ENCODE results near the gene LRMDA.

The LRMDA gene

GRCh38 chr10:75959209-75959608 lies 527.8 kb downstream of the LRMDA start:
- H3K36me3 ChIP-seq (ENCODE audit: control insufficient read depth in 2 of 2, insufficient read depth in 1 of 2, low read length in 2 of 2), result no peaks in the 10 kb centered on the region
- CTCF ChIA-PET, result interaction anchor here (1.4 to 1.6 kb wide), 2 partner anchors 345 to 560 kb away, joined by 4 read pairs; no protein-coding TSS in a partner anchor
- H3K4me3 ChIP-seq (ENCODE audit: low read depth, low read length), result no peak overlapping the region
- H3K9me3 ChIP-seq (ENCODE audit: control insufficient read depth, insufficient read depth, low read depth, low read length), result no peaks in the 10 kb centered on the region
- H3K27ac ChIP-seq (ENCODE audit: extremely low read depth, low read depth, low read length), result no peak overlapping the region
- no peak for TF ChIP-seq GLI2 (tag by site-specific recombination; IDR thresholded peaks at IDR 0.05; ENCODE audit: borderline replicate concordance, low read depth)
- POLR2A ChIA-PET, result no interaction called here
- no peaks in the 10 kb centered on the region for H3K4me1 ChIP-seq (ENCODE audit: control insufficient read depth, insufficient read depth, low read length)

GRCh38 chr10:75959912-75960311 lies 528.5 kb downstream of the LRMDA start:
- POLR2A ChIA-PET, result no interaction called here
- H3K9me3 ChIP-seq (ENCODE audit: control insufficient read depth, insufficient read depth, low read depth, low read length), result no peaks in the 10 kb centered on the region
- CTCF ChIA-PET, result interaction anchor here (1.2 to 1.4 kb wide), 2 partner anchors 33 to 561 kb away, joined by 3 to 4 read pairs; no protein-coding TSS in a partner anchor
- no peak overlapping the region for H3K27ac ChIP-seq (ENCODE audit: extremely low read depth, low read depth, low read length)
- TF ChIP-seq ZNF114 (tag by site-specific recombination; IDR thresholded peaks at IDR 0.05) (no peak), ZNF239 (tag by site-specific recombination; IDR thresholded peaks at IDR 0.05) (no peak), ZNF548 (tag by site-specific recombination; IDR thresholded peaks at IDR 0.05) (no peak), ZNF394 (tag by site-specific recombination; IDR thresholded peaks at IDR 0.05; ENCODE audit: borderline replicate concordance) (no peak), ZNF292 (tag by site-specific recombination; IDR thresholded peaks at IDR 0.05; ENCODE audit: borderline replicate concordance, low read depth) (no peak), ZSCAN23 (tag by site-specific recombination; IDR thresholded peaks at IDR 0.05) (no peak), ZNF677 (tag by site-specific recombination; IDR thresholded peaks at IDR 0.05) (no peak), ZNF561 (tag by site-specific recombination; IDR thresholded peaks at IDR 0.05; ENCODE audit: borderline replicate concordance) (no peak), HOXC10 (CRISPR knock-in tag; IDR thresholded peaks at IDR 0.05) (no peak), ZNF704 (tag by site-specific recombination; IDR thresholded peaks at IDR 0.05) (no peak), FEZF1 (tag by site-specific recombination; IDR thresholded peaks at IDR 0.05) (no peak)
- no peaks in the 10 kb centered on the region for H3K4me1 ChIP-seq (ENCODE audit: control insufficient read depth, insufficient read depth, low read length)
- H3K36me3 ChIP-seq (ENCODE audit: control insufficient read depth in 2 of 2, insufficient read depth in 1 of 2, low read length in 2 of 2), result no peaks in the 10 kb centered on the region
- H3K4me3 ChIP-seq (ENCODE audit: low read depth, low read length), result no peak overlapping the region

- Histone ChIP-seq H3K36me3 (ENCODE audit: control insufficient read depth in 2 of 2, insufficient read depth in 1 of 2, low read length in 2 of 2) (no peaks in the 10 kb centered on the region), H3K4me3 (ENCODE audit: low read depth, low read length) (no peak overlapping the region), H3K27ac (ENCODE audit: extremely low read depth, low read depth, low read length) (no peak overlapping the region), H3K4me1 (ENCODE audit: control insufficient read depth, insufficient read depth, low read length) (0 out of 2 replicates have a peak, but pooled peaks cover 4% of the 10 kb centered on the region), H3K9me3 (ENCODE audit: control insufficient read depth, insufficient read depth, low read depth, low read length) (no peaks in the 10 kb centered on the region)
- POLR2A ChIA-PET, result no interaction called here
- CTCF ChIA-PET, result no interaction called here
- no peak for TF ChIP-seq ZNF701 (tag by site-specific recombination; IDR thresholded peaks at IDR 0.05)
- no peak for TF ChIP-seq ZBTB17 (tag by site-specific recombination; IDR thresholded peaks at IDR 0.05)
- no peak for TF ChIP-seq HOXC10 (CRISPR knock-in tag; IDR thresholded peaks at IDR 0.05)
- no peak for TF ChIP-seq ZNF626 (tag by site-specific recombination; IDR thresholded peaks at IDR 0.05)
- no peak for TF ChIP-seq ZNF423 (tag by site-specific recombination; IDR thresholded peaks at IDR 0.05)
- no peak for TF ChIP-seq ZNF707 (tag by site-specific recombination; IDR thresholded peaks at IDR 0.05)
- TF ChIP-seq KLF17 (tag by site-specific recombination; IDR thresholded peaks at IDR 0.05), result no peak
- no peak for TF ChIP-seq PATZ1 (tag by site-specific recombination; IDR thresholded peaks at IDR 0.05)
- no peak for TF ChIP-seq ZNF561 (tag by site-specific recombination; IDR thresholded peaks at IDR 0.05; ENCODE audit: borderline replicate concordance)
- no peak for TF ChIP-seq PRDM2 (tag by site-specific recombination; IDR thresholded peaks at IDR 0.05; ENCODE audit: borderline replicate concordance)
- no peak for TF ChIP-seq ZNF112 (tag by site-specific recombination; IDR thresholded peaks at IDR 0.05)
- TF ChIP-seq ZBTB48 (tag by site-specific recombination; IDR thresholded peaks at IDR 0.05), result no peak
Measured at GRCh38 chr10:75962395-75963061, 531.1 kb downstream of the LRMDA start.
